22Rv1 (cell line): ENCODE data around the gene OSBPL2.

ENCODE experiments used
- H3K27ac ChIP-seq: fragments of 450-650 bp; 2 replicates; pipeline ENCODE4 v1.5.1; 2017
- ZFX ChIP-seq: fragments of 450-650 bp; IDR thresholded peaks from 2 replicates; pipeline ENCODE4 v1.6.1; 2017; ENCODE audit warnings: antibody characterized with exemption, borderline replicate concordance
- TF ChIP-seq, protein P1 (sequence below): fragments of 450-650 bp; IDR thresholded peaks from 2 replicates; pipeline ENCODE4 v1.5.1; 2017; ENCODE audit warnings: mild to moderate bottlenecking

Gene OSBPL2

GRCh38 chr20:62243906-62244515 is 5.7 kb downstream of the OSBPL2 start:
- H3K27ac ChIP-seq: no peak overlapping the region
- TF ChIP-seq, protein P1, sequence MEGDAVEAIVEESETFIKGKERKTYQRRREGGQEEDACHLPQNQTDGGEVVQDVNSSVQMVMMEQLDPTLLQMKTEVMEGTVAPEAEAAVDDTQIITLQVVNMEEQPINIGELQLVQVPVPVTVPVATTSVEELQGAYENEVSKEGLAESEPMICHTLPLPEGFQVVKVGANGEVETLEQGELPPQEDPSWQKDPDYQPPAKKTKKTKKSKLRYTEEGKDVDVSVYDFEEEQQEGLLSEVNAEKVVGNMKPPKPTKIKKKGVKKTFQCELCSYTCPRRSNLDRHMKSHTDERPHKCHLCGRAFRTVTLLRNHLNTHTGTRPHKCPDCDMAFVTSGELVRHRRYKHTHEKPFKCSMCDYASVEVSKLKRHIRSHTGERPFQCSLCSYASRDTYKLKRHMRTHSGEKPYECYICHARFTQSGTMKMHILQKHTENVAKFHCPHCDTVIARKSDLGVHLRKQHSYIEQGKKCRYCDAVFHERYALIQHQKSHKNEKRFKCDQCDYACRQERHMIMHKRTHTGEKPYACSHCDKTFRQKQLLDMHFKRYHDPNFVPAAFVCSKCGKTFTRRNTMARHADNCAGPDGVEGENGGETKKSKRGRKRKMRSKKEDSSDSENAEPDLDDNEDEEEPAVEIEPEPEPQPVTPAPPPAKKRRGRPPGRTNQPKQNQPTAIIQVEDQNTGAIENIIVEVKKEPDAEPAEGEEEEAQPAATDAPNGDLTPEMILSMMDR: no peak
- TF ChIP-seq ZFX: no peak

DNA sequence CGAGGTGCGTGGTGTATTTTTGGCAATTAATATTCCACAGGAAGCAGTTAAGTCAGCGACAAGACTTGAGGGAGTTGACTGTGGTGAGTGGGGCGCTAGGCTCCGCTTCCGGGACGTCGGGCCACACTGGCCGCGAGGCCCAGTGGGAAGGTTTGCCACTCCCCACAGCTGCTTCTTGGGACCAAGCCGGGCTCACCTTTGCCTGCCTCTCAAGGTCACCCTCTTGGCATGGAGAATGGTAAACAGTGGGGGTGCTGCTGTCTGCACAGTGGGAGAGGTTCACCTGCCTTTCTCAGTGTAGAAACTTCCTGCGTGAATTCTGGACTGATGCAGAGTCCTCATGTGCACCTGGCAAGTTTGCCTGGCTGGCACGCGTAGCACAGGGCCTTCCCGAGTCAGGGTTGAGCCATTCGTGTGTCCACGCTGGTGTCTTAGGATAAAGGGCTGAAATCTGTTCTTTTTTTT is 6.4 kb downstream of the OSBPL2 start:
- no peak overlapping the region for H3K27ac ChIP-seq
- TF ChIP-seq ZFX: no peak
- TF ChIP-seq, protein P1: no peak

DNA sequence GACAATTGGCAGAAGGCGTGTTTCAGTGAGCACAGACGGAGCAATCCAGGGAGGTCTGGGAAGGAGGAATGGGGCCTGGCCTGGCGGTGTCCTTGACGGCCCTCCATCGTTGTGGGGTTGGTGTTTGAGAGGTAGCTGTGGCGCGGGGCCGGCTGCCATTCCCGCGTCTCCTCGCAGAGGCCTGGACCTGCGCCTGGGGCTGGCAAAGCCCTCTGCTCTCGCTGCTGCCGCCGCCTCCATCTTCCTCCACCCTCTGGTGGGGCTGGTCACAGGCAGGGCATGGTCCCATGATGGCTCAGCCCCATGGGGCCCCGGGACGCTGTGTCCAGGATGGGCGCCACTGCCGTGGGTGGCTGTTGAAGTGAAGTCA is 7.6 kb downstream of the OSBPL2 start:
- H3K27ac ChIP-seq: no peak overlapping the region
- TF ChIP-seq, protein P1: no peak

DNA sequence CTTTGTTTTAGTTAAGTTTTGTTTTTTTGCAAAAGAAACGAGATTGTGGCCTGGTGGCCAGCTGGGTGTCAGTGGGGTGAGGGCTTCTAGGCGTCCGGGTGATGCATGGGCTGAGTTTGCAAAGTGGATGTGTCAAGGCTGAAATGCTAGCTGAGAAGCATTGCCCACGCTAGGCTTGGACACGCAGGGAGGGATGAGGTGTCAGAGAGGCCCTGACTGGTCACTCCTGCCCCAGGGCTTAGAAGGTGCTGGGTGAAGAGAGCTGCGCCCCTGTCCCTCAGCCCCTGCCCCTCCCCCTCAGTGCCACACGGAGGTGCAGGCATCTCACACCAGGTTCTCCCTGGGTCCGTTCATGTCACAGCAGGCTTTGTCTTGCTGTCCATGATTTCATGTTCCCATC is 8.1 kb downstream of the OSBPL2 start:
- TF ChIP-seq ZFX: no peak
- TF ChIP-seq, protein P1: no peak
- H3K27ac ChIP-seq: no peak overlapping the region

GRCh38 chr20:62246872-62247652 is 8.7 kb downstream of the OSBPL2 start:
- TF ChIP-seq, protein P1: no peak
- TF ChIP-seq ZFX: no peak
- no peak overlapping the region for H3K27ac ChIP-seq

DNA sequence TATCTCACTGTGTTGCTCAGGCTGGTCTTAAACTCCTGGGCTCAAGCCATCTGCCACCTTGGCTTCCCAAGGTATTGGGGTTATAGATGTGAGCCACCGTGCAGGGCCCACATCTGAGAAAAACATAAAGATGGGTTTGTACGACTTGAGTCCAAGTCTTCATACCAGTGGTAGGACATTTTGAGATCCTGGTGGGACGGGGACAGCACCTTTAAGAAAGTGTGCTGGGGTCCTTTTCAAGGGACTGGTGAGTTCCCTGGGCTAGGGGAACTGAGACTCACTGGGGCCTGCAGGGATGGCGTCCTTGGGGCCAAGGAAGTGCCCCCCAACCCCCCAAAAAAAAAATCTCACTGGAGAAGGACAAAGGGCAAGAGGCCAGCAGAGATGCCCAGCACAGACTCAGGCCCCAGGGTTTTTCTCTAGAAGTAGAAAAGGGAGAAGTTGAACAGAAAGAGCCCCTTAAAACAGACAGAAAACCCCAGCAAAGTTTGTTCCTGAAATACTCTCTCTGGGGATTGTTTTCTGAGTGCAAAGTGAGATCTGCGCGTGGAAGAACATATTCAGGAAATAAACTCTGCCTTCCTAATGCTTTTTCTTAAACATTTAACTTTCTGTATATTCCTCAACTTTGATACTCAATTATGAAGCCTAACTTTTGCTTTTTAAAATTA is 10.7 kb downstream of the OSBPL2 start:
- no peak for TF ChIP-seq ZFX
- TF ChIP-seq, protein P1: no peak

More for the DNA sequence above, 10.7 kb downstream of the OSBPL2 start:
- no peak overlapping the region for H3K27ac ChIP-seq
